Endothelial cell of umbilical vein (primary cell): ENCODE results near the gene PDE4C. TPM values are rescaled to one million over a fixed set of nuclear protein-coding genes. Genes with fewer than 3 reads are reported as not detected.

ENCODE experiments used
- BruUV-seq: library from RNA; stranded (reverse); fragments of 400-500 nt; replicated peaks from 2 replicates; lab custom pipeline; 2021; lab: Mats Ljungman, UMichigan
- CTCF ChIA-PET: fragments of 300-600, 350-600 bp; sonication (Branson Sonifier 250); formaldehyde crosslinking; loops from one replicate; lab custom pipeline; 2021; ENCODE audit warnings: antibody characterized with exemption, inconsistent platforms; lab: Charles Lee
- POLR2A ChIA-PET: fragments of 300-600, 350-600 bp; sonication (Branson Sonifier 250); formaldehyde crosslinking; loops from one replicate; lab custom pipeline; 2021; ENCODE audit warnings: antibody characterized with exemption, inconsistent platforms; lab: Charles Lee
- DNase-seq: peaks from one replicate; pipeline ENCODE4 v3.0.0-alpha.2; 2011; ENCODE audit warnings: low read depth, low spot score
- FAIRE-seq: peaks from 2 replicates; lab custom pipeline; 2011; peaks lifted over from hg19 to GRCh38; lab: Jason Lieb, UNC
- H2AFZ ChIP-seq: 2 replicates; pipeline ENCODE4 v1.6.0; 2012; ENCODE audit warnings: low read depth, low read length, control low read depth, inconsistent platforms
- H3K27ac ChIP-seq: 2 replicates; pipeline ENCODE4 v1.5.1; 2011; ENCODE audit warnings: low read depth, mild to moderate bottlenecking, control low read depth, low read length, moderate library complexity; ENCODE audit not compliant: insufficient read depth
- H3K27me3 ChIP-seq, 2 experiments: 2 replicates each; pipeline versions ENCODE4 v1.6.0 to v1.6.1; 2011; ENCODE audit warnings: low read length in 2 of 2, mixed read lengths in 1 of 2; ENCODE audit not compliant: control insufficient read depth in 2 of 2, insufficient read depth in 2 of 2
- H3K36me3 ChIP-seq, 2 experiments: 2 replicates in 1 of 2; 3 replicates in 1 of 2; pipeline ENCODE4 v1.5.1; 2011; ENCODE audit warnings: low read length in 2 of 2, mild to moderate bottlenecking in 1 of 2, moderate library complexity in 1 of 2; ENCODE audit not compliant: control insufficient read depth in 2 of 2, insufficient read depth in 2 of 2; ENCODE audit errors: extremely low read depth in 1 of 2
- H3K4me1 ChIP-seq: 3 replicates; pipeline ENCODE4 v1.5.1; 2011; ENCODE audit warnings: mild to moderate bottlenecking, low read length; ENCODE audit not compliant: control insufficient read depth, insufficient read depth; ENCODE audit errors: extremely low read depth
- H3K4me2 ChIP-seq: 2 replicates; pipeline ENCODE4 v1.6.1; 2011; ENCODE audit warnings: low read length, control low read depth, mixed read lengths; ENCODE audit not compliant: insufficient read depth
- H3K4me3 ChIP-seq, 3 experiments: fragments of 200-600 bp in 1 of 3; sonication (generic), shearing (Covaris generic) in 1 of 3; replicated peaks in 1 of 3; 2 replicates each; pipeline ENCODE4 v1.5.1; 2011 to 2016; ENCODE audit warnings: control low read depth in 3 of 3, low read length in 3 of 3, mild to moderate bottlenecking in 2 of 3, inconsistent platforms in 1 of 3, low read depth in 1 of 3, moderate library complexity in 1 of 3; ENCODE audit not compliant: insufficient read depth in 1 of 3
- H3K79me2 ChIP-seq: 2 replicates; pipeline ENCODE4 v1.6.0; 2012; ENCODE audit warnings: low read length, inconsistent platforms; ENCODE audit not compliant: control insufficient read depth, insufficient read depth
- H3K9ac ChIP-seq: replicated peaks from 2 replicates; pipeline ENCODE3; 2011; ENCODE audit warnings: low read length, control low read depth; ENCODE audit not compliant: insufficient read depth; ENCODE audit errors: extremely low read depth
- H3K9me1 ChIP-seq: replicated peaks from 3 replicates; pipeline ENCODE4 v1.6.0; 2011; ENCODE audit warnings: mild to moderate bottlenecking, low read length; ENCODE audit not compliant: control insufficient read depth, insufficient read depth; ENCODE audit errors: extremely low read depth
- H3K9me3 ChIP-seq: replicated peaks from 2 replicates; pipeline ENCODE4 v1.5.1; 2012; ENCODE audit warnings: low read length, inconsistent platforms; ENCODE audit not compliant: control insufficient read depth, insufficient read depth
- H4K20me1 ChIP-seq: replicated peaks from 2 replicates; pipeline ENCODE3; 2011; ENCODE audit warnings: mild to moderate bottlenecking, low read length; ENCODE audit not compliant: control insufficient read depth, insufficient read depth; ENCODE audit errors: extremely low read depth
- EZH2 ChIP-seq: IDR thresholded peaks from 2 replicates; pipeline ENCODE4 v1.6.1; 2012; ENCODE audit warnings: borderline replicate concordance, low read depth, mild to moderate bottlenecking, moderate library complexity, low read length, inconsistent platforms; ENCODE audit not compliant: severe bottlenecking
- FOS ChIP-seq: IDR thresholded peaks from 2 replicates; pipeline ENCODE4 v1.6.1; 2011; ENCODE audit warnings: mild to moderate bottlenecking, low read length, moderate library complexity, borderline replicate concordance; ENCODE audit not compliant: insufficient read depth
- GATA2 ChIP-seq: IDR thresholded peaks from 2 replicates; pipeline ENCODE4 v1.7.0; 2011; ENCODE audit warnings: low read depth, mild to moderate bottlenecking, moderate library complexity, mixed read lengths, low read length; ENCODE audit not compliant: insufficient read length, insufficient read depth
- JUN ChIP-seq: IDR thresholded peaks from 2 replicates; pipeline ENCODE4 v1.6.1; 2011; ENCODE audit warnings: borderline replicate concordance, low read depth; ENCODE audit not compliant: insufficient read length, insufficient read depth
- MYC ChIP-seq: IDR thresholded peaks from one replicate; pipeline ENCODE4 v1.6.1; 2011; ENCODE audit warnings: mild to moderate bottlenecking, low read depth, low read length
- POLR2A ChIP-seq: IDR thresholded peaks from 2 replicates; pipeline ENCODE4 v1.6.1; 2012; ENCODE audit warnings: low read depth, mild to moderate bottlenecking, control low read depth, low read length
- POLR2AphosphoS5 ChIP-seq: IDR thresholded peaks from 2 replicates; pipeline ENCODE4 v1.6.1; 2012; ENCODE audit warnings: low read depth, mild to moderate bottlenecking, control low read depth, low read length, moderate library complexity; ENCODE audit not compliant: insufficient read depth
- dilution Hi-C: fragments of 300-500 bp; cut with MboI; formaldehyde crosslinking; loops from one replicate; pipeline ENCODE4 v1.15.0; 2019; ENCODE audit warnings: low sequenced_read_pairs; ENCODE audit not compliant: extremely low pct_ligation_motif_present
- intact Hi-C: fragments of 100-400 bp; cut with micrococcal nuclease; formaldehyde crosslinking; loops from one replicate; pipeline ENCODE4 v1.10.0; 2022
- polyA plus RNA-seq, 4 experiments: library from polyadenylated mRNA; depleted of rRNA in 3 of 4; stranded (reverse) in 3 of 4; unstranded in 1 of 4; fragments of >200 nt; gene quantifications; 2 replicates each; pipeline versions ENCODE4 v1.2.1 to v1.2.3, GENCODE V29; 2011 to 2012; ENCODE audit warnings: missing spikeins in 1 of 4
- total RNA-seq: library from RNA; stranded (reverse); gene quantifications from 2 replicates; pipeline ENCODE4 v1.2.3, GENCODE V29; 2021
- TF ChIP-seq, protein P1 (sequence below): IDR thresholded peaks from 2 replicates; pipeline ENCODE4 v1.6.1; 2011; ENCODE audit not compliant: insufficient read depth, insufficient read length
- TF ChIP-seq, protein P2 (sequence below), 2 donors: IDR thresholded peaks; 1 replicate in 1 of 2; 2 replicates in 1 of 2; pipeline ENCODE4 v1.5.1; 2011; ENCODE audit warnings: low read length in 2 of 2, mild to moderate bottlenecking in 2 of 2, moderate library complexity in 2 of 2, control low read depth in 1 of 2, inconsistent platforms in 1 of 2, low read depth in 1 of 2; ENCODE audit not compliant: insufficient read depth in 1 of 2; ENCODE audit errors: extremely low read depth in 1 of 2

The PDE4C gene
- total and polyA plus RNA-seq, 2 donors (not counting 3 experiments of a cell fraction or from before 2014, with no cell fraction given) = 0.29 to 0.97 TPM

DNA sequence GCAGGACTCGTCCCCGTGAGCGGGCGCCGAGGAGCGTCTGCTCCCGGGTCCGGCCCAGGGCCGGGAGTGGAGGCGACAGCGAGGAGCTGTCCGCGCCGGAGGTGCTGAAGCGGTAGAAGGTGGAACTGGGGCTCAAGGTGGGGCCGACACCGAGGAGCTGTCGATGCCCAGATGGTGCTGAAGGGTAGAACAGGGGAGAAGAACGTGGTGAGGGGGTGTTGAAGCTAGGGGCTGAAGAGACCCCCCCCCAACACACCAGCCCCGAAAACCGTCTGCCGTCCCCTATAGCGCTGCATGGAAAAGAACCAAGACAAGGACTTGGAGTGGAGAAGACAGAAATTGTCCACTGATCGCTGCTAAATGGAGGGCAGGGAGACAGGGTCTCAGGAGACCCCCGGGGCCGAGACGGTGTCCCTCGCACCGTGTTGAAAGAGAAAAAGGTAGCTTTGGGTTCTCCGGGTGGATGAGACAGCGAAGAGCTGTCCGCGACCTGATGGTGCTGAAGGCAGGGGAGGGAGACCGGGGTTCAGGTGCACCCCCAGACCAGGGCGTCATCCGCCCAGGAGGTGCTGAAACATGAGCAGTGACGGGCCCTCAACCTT, 7.1 kb upstream of the PDE4C start:
- dilution Hi-C loops = no loop called here
- peaks cover 0 to 6% of the 10 kb centered on the region in 2 experiments for H3K27me3 ChIP-seq
- TF ChIP-seq MYC (no peak), GATA2 (no peak), POLR2AphosphoS5 (no peak), FOS (no peak), POLR2A (no peak), JUN (no peak), EZH2 (no peak)
- TF ChIP-seq, protein P1, sequence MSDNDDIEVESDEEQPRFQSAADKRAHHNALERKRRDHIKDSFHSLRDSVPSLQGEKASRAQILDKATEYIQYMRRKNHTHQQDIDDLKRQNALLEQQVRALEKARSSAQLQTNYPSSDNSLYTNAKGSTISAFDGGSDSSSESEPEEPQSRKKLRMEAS = no peak
- TF ChIP-seq, protein P2, sequence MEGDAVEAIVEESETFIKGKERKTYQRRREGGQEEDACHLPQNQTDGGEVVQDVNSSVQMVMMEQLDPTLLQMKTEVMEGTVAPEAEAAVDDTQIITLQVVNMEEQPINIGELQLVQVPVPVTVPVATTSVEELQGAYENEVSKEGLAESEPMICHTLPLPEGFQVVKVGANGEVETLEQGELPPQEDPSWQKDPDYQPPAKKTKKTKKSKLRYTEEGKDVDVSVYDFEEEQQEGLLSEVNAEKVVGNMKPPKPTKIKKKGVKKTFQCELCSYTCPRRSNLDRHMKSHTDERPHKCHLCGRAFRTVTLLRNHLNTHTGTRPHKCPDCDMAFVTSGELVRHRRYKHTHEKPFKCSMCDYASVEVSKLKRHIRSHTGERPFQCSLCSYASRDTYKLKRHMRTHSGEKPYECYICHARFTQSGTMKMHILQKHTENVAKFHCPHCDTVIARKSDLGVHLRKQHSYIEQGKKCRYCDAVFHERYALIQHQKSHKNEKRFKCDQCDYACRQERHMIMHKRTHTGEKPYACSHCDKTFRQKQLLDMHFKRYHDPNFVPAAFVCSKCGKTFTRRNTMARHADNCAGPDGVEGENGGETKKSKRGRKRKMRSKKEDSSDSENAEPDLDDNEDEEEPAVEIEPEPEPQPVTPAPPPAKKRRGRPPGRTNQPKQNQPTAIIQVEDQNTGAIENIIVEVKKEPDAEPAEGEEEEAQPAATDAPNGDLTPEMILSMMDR (IDR thresholded peaks at IDR 0.05; ENCODE audit: extremely low read depth in 1 of 2, insufficient read depth in 1 of 2, low read depth in 1 of 2, low read length in 2 of 2) = no peak
- H3K4me1 ChIP-seq = no peaks in the 10 kb centered on the region
- CTCF ChIA-PET = interaction anchor here (0.6 to 2.7 kb wide), 13 partner anchors 9 to 152 kb away, joined by 3 to 20 read pairs (median 5); partner anchors contain the start of gene GDF15
- DNase-seq = peak; percentile 34
- intact Hi-C loops = no loop called here
- no peaks in the 10 kb centered on the region for H3K36me3 ChIP-seq
- no TSS peak for BruUV-seq
- H2AFZ ChIP-seq = no peak overlapping the region
- no peak overlapping the region for H3K4me3 ChIP-seq
- no peaks in the 10 kb centered on the region for H3K79me2 ChIP-seq
- H3K9me3 ChIP-seq = no peaks in the 10 kb centered on the region
- peak; percentile 24 for FAIRE-seq
- POLR2A ChIA-PET = no interaction called here
- no peak overlapping the region for H3K27ac ChIP-seq
- no peak overlapping the region for H3K4me2 ChIP-seq
- H3K9me1 ChIP-seq = no peaks in the 10 kb centered on the region
- H3K9ac ChIP-seq = no peak overlapping the region
- H4K20me1 ChIP-seq = no peaks in the 10 kb centered on the region
